Measurements from ENCODE around the gene NEU2.

Gene NEU2

GRCh38 chr2:233023761-233024410 lies 8.6 kb upstream of the NEU2 start:
- H3K4me3 ChIP-seq (ENCODE audit: low read depth, low read length): no peak overlapping the region
- DNase-seq (ENCODE audit: low read depth): no peak
- TF ChIP-seq CTCF (IDR thresholded peaks at IDR 0.05; ENCODE audit: insufficient read depth, low read depth, low read length, missing control alignments): no peak

DNA sequence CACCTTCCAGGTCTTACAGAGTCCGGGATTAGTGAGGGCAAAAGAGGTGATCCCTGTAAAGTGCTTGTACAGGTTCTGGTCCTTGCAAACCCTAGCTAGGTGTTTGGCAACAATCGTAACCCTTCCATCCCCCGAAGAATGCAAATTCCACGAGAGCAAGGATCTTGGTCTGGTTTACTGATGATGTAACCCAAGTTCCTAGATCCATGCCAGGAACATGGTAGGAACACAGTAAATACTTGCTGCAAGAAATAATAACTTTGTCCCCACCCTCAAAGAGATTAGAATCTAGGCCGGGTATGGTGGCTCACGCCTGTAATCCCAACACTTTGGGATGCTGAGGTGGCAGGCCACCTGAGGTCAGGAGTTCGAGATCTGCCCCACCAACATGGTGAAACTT lies 6.8 kb upstream of the NEU2 start:
- no peak for TF ChIP-seq CTCF (IDR thresholded peaks at IDR 0.05; ENCODE audit: insufficient read depth, low read depth, low read length, missing control alignments)
- H3K4me3 ChIP-seq (ENCODE audit: low read depth, low read length): no peak overlapping the region
- DNase-seq (ENCODE audit: low read depth): no peak

DNA sequence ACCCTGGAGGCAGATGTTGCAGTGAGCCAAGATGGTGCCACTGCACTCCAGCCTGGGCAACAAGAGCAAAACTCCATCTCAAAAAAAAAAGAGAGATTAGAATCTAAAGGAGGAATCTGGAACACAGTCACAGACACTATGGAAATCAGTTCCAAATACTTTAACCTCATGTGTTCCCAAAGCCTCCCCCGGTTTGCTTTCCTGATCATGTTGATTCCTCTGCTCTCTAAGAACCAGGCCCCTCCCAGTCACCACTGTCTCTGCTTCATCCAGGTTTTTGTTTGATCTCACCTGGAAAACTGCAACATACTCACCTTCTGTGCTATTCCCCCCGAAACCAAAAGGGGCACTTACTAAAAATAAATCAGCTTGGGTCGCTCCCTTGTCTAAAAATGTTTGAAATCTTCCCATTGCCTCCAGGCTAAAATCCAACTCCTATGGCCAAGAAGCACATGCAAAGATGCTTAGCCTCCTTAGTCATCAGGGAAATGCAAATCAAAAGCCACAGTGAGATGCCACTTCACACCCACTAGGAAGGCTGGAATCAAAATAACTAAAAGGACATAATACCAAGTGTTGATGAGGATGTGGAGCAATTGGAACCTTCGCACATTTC lies 6.2 kb upstream of the NEU2 start:
- no peak for TF ChIP-seq CTCF (IDR thresholded peaks at IDR 0.05; ENCODE audit: insufficient read depth, low read depth, low read length, missing control alignments)
- H3K4me3 ChIP-seq (ENCODE audit: low read depth, low read length): no peak overlapping the region
- DNase-seq (ENCODE audit: low read depth): no peak

GRCh38 chr2:233029321-233029720 lies 3.2 kb upstream of the NEU2 start:
- no peak overlapping the region for H3K4me3 ChIP-seq (ENCODE audit: low read depth, low read length)
- TF ChIP-seq CTCF (IDR thresholded peaks at IDR 0.05; ENCODE audit: insufficient read depth, low read depth, low read length, missing control alignments): no peak
- DNase-seq (ENCODE audit: low read depth): no peak

- DNase-seq (ENCODE audit: low read depth): no peak
- H3K4me3 ChIP-seq (ENCODE audit: low read depth, low read length): no peak overlapping the region
- TF ChIP-seq CTCF (IDR thresholded peaks at IDR 0.05; ENCODE audit: insufficient read depth, low read depth, low read length, missing control alignments): no peak
These were observed 644 bp upstream of the NEU2 start for GRCh38 chr2:233031556-233032500.

- TF ChIP-seq CTCF (IDR thresholded peaks at IDR 0.05; ENCODE audit: insufficient read depth, low read depth, low read length, missing control alignments): no peak
- H3K4me3 ChIP-seq (ENCODE audit: low read depth, low read length): no peak overlapping the region
These were observed 1.2 kb downstream of the NEU2 start for GRCh38 chr2:233033672-233034071.

More at GRCh38 chr2:233033672-233034071, 1.2 kb downstream of the NEU2 start:
- no peak for DNase-seq (ENCODE audit: low read depth)

All from GM12865 (cell line).